ENCODE data around the gene PLXNB1.
"Not testable (repeated sequence)": the region's sequence is repeated elsewhere in the genome, so short reads cannot be mapped to it uniquely, and the experiment has no call there.

The PLXNB1 gene

DNA sequence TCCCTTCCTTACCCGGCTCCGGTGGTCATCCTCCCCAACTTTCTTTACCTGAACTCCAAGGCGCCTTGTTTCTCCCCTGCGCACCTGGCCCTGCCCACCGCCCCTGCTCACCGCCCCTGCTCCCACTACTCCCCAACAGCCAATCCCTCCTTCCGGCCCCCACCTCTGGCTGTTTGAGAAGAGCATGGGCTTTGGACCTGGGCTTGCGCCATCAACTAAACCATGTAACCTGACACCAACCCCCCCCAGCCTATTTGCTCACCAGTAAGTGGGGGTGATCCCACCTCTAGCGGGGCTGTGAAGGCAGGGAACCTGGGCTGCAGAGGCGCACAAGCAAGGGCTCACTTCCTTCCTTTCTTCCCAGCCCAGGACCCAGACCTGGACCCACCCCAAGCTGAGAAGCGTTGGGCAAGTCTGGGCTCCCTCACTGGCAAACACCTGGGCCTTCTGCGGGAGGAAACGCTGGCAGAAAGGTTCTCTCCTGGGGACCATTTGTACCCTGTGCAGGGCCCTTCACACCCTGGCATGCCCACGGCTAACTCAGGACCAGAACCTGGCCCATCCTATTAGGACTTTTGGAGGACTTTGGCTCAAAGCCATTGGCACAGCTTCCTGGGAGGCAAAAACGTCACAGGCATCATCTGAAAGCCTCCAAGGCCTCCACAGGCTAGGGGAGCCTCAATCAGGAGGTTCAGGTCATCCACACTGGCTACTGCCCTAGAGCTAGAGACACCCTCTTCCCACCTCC, at the start of gene PLXNB1:
TSS of gene PLXNB1 (minus strand) at position 127 of the 748 bp plus-strand sequence. CDS start 5,475 bp downstream, outside the sequence.
- no peak for DNase-seq

DNA sequence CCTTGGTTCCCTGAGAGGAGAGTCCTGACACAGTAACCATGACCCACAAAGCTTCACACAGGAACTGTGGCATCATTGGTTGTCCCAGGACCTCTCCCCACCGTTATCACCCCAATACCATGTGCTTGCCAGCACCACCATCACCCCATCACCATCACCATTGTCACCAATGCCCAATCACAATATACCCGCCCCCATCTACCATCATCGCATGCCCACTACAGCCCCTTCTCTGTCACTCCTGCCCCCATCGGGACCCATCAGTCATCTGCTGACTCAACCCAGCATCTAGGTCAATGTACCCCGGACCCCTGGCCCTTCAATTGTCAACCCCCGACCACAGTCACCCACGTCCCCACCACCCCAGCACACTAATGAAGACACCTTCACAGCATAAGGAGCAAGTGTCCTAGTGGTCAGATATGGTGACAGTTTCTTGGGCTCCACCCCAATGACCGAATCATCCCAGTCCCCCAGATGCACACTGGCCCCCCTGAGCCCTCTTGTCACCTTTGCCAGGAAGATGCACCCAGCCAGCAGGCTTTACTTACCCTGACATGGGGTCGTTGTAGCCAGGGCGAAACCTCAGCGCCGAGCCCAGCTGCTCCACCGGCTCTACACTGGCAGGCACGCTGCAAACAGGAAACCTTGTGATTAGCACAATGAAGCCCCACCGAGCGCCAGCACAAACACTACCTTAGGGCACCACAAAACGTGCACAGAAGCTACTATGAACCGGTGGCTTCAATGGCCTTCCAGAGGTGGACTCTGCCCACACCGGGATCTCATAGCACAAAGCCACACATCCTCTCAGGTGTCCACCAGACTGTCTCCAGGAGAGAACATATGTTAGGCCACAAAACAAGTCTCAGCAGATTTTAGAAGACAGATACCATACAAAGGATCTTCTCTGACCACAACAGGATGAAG, 49.0 kb upstream of the PLXNB1 start:
- DNase-seq: peak; percentile 42 to 48

DNA sequence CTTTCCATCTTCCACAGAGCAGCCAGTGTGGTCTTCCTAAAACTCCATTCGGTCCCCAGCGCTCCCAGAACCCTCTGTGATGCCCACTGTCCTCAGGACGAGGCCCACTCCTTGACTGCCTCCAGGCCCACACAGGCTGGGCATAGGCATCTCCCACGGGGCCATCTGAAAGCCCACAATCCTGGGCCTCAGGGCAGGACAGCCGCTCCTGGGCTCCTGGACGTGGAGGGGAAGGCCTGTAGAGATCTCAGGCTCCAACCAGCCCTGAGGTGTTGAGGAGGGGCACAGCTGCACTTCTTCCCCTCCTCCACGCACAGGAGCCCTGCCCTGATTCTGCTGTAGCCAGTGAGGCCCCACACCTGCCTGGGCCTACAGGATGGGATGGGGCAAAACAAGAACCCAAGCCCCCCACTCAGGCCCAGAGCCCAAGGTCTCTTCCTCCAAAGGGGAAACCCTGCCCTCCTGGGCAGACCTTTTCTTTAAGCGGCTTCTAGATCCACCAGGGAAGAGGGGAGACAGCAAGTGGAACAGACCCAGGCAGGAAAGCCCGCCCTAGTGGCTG, 48.2 kb upstream of the PLXNB1 start:
- no peak for DNase-seq

GRCh38 chr3:48476426-48477053, 46.7 kb upstream of the PLXNB1 start:
- DNase-seq: no peak

GRCh38 chr3:48475188-48475587, 45.3 kb upstream of the PLXNB1 start:
- no peak for DNase-seq

GRCh38 chr3:48474619-48475018, 44.7 kb upstream of the PLXNB1 start:
- no peak for DNase-seq

GRCh38 chr3:48474031-48474430, 44.1 kb upstream of the PLXNB1 start:
- not testable (repeated sequence) for DNase-seq

DNA sequence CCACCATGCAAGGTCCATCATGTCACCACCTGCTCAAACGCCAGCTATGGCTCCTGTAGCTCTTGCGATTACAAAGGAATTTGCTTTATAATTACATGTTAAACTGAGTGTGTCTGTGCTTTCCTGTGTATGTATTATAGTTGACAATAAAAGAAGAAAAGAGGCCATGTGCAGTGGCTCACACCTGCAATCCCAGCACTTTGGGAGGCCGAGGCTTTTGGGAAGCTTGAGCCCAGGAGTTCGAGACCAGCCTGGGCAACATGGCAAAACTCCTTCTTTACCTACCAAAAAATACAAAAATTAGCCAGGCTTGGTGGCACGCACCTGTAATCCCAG, 43.7 kb upstream of the PLXNB1 start:
- no peak for DNase-seq

- DNase-seq: peak; percentile 93
Observed at GRCh38 chr3:48472923-48473616, 43.2 kb upstream of the PLXNB1 start.

DNA sequence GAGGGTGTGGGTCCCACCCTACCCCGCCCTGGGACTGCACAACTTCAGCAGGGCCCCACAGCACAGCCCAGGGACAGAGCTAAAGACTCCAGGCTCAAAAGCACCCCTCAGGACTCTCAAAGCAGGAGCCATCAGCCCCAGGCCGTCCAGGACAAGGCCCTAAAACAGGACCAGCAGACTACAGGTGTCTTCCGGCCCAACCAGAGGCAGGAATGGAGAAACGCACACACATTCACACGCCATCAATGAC, 42.7 kb upstream of the PLXNB1 start:
- peak in 1 of 2 experiments; percentile 10 for DNase-seq

- no peak for DNase-seq
Observed at GRCh38 chr3:48470286-48470685, 40.4 kb upstream of the PLXNB1 start.

DNA sequence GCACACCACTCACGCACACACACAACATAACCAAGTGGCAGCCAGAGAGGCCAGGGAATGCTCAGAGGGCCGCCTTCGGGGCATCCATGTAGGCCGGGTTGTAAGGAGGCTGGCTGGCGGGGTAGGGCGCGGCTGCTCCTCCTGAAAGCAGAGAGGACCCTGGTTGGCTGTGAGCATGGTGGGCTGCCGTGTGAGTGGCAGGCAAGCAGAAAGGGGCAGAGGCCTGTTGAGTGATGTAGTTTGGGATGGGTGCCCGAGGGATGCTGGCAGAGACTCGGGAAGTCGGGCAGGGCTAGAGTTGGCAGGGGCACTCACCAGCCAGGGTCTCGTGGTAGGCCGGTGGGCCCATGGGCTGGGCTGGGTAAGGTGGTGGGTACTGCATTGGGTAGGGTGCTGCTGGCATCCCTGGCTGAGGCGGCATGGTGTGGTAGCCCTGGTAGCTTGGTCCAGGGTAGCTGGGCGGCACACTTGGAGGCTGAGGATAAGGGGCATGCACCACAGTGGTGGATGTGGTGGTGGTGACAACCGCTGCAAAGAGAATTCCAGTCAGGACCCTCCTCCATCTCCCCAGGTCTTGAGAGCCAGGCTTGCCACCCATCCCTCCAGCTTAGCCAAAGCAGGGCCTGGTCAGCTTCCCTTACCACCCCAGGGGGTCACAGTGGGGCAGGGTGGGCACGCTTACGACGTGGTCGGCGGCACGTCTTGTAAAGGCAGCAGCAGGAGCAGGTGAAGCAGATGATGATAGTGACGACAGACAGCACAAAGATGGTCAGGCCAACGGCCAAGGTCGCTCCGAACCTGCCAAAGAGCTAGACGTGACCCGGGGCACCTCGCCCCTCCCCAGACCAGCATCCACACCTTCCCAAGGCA, 39.4 kb upstream of the PLXNB1 start:
- no peak for DNase-seq

DNA sequence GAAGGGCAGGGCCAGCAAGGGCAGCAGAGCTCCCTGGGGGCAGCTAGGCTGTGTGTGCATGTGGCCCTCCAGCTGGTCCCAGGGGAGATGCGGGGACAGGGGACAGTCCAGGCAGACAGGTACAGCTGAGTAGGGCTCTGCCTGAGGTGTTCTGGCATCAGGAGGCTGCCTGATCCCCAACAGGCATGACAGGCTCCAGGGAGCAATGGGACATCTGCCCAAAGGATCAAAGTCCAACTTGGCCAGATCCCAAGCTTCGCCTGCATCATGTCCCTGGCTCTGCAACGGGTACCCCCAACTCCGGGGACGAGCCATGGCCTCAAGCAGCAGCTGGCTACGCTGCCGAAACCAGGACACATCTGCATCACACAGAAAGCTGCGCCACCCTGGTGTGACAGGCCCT, 38.4 kb upstream of the PLXNB1 start:
- no peak for DNase-seq

DNA sequence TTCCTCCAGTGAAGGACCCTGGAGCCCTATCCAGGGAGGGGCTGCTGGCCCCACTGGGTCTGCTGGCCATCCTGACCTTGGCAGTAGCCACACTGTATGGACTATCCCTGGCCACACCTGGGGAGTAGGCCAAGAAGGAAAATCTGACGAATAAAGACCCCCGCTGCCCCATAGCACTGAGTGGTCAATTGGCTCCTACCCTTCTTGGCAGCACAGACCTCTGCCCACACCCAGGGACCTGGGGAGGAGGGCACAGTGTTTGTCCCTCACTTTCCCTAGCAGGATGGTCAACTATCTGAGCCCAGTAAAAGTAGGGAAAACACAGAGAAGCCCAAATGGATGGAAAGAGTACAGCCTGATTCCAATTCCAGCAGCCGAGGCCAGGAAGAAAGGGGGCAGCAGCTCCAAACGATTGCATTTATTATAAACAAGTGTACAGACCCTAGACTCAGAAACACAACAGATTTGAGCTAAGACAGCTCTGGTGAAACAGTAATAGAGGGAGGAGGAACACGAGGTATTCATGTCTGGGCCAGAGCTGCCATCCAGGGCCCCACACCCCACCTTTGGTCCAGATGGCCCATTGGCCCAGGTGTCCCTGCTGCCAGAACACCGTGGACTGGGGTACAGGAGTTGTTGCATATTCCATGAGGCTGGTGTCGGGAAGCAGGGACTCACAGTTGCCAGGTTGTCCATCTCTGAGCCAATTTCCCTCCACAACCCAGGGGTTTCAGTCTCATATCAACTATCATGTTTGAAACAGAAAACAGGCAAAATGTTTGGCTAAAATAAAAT, 37.8 kb upstream of the PLXNB1 start:
- no peak for DNase-seq

GRCh38 chr3:48467110-48467454, 37.2 kb upstream of the PLXNB1 start:
- no peak for DNase-seq

DNA sequence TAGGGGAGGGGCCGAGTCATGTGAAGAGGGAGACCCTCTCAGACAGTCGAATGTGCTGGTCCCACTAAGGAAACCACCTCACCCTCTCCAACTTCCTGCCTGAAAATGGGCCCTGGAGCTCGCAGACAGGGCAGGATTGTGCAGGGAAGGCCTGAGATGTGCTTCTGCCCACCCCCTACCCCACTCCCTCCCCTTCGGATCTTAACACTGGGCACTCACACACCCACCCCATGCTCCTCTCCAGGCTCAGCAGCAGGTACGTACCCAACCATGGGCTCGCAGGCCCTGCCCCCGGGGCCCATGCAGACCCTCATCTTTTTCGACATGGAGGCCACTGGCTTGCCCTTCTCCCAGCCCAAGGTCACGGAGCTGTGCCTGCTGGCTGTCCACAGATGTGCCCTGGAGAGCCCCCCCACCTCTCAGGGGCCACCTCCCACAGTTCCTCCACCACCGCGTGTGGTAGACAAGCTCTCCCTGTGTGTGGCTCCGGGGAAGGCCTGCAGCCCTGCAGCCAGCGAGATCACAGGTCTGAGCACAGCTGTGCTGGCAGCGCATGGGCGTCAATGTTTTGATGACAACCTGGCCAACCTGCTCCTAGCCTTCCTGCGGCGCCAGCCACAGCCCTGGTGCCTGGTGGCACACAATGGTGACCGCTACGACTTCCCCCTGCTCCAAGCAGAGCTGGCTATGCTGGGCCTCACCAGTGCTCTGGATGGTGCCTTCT, 36.7 kb upstream of the PLXNB1 start:
- DNase-seq: peak in 1 of 2 experiments; percentile 25

- DNase-seq: peak; percentile 74 to 76
Observed at GRCh38 chr3:48465531-48466378, 35.9 kb upstream of the PLXNB1 start.

- no peak for DNase-seq
Observed at GRCh38 chr3:48465237-48465530, 35.3 kb upstream of the PLXNB1 start.

- no peak for DNase-seq
Observed at GRCh38 chr3:48464713-48465221, 34.9 kb upstream of the PLXNB1 start.

Data from activated CD4-positive, alpha-beta T cell treated with anti-CD3 and anti-CD28 coated beads, Interleukin-2, amount 50 U/mL, for 4 hours (primary cell).